ENCODE measurements around the gene RNF212B.

RNF212B gene

GRCh38 chr14:23308721-23309445 is 71.1 kb downstream of the RNF212B start:
- Histone ChIP-seq H3K9me3 (replicated peaks in 1 of 11) (no peaks in the 10 kb centered on the region), H3K9ac (peak overlapping the region in 7 of 11 experiments; percentile 4 to 96 (median 89); a peak in 10 of 22 replicates), H3K4me3 (peak overlapping the region in 4 of 10 experiments; percentile 86 to 98 (median 96); a peak in 4 of 20 replicates), H3K27ac (no peak overlapping the region), H3K4me2 (peak overlapping the region; percentile 88 to 100 (median 96)), H3K27me3 (no peaks in the 10 kb centered on the region), H3K4me1 (peaks cover 47 to 62% (median 52%) of the 10 kb centered on the region in 10 experiments), H4K20me1 (peaks cover 0 to 37% (median 12%) of the 10 kb centered on the region in 11 experiments; a peak in 13 of 22 replicates), H3K36me3 (peaks cover 29 to 64% (median 52%) of the 10 kb centered on the region in 11 experiments; a peak in 21 of 22 replicates)
- no peak for TF ChIP-seq Cebpa-rat (IDR thresholded peaks at IDR 0.05)

DNA sequence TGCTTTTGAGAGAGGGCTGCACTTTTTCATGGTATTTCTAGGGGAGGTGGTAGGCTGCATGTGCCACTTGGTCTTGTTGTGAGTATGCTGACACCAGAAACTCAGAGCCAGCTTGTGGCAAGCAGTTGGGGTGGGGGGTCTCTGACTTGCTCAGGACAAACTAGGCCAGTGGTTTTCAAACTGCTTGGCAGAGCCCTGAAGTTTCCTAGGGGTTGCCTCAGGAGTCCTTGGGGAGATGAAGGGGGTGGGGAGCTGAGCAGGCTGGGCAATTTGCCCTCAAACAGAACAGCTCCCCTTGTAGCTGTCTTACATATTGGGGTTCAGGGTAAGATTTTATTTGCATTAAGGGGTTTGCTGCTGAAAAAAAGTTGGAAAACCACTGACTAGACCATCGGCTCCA is 72.8 kb downstream of the RNF212B start:
- no peak overlapping the region for H3K27ac ChIP-seq
- peaks cover 0 to 37% (median 12%) of the 10 kb centered on the region in 11 experiments; a peak in 13 of 22 replicates for H4K20me1 ChIP-seq
- H3K27me3 ChIP-seq, result no peaks in the 10 kb centered on the region
- peak overlapping the region in 2 of 11 experiments; percentile 88 to 99; a peak in 2 of 22 replicates for H3K4me2 ChIP-seq
- H3K9ac ChIP-seq, result 0 out of 22 replicates have a peak overlapping the region, but pooled peaks of 1 of the 11 experiments have one; percentile 94
- H3K36me3 ChIP-seq, result peaks cover 29 to 72% (median 55%) of the 10 kb centered on the region in 11 experiments; a peak in 21 of 22 replicates
- H3K4me1 ChIP-seq, result peaks cover 38 to 47% (median 43%) of the 10 kb centered on the region in 10 experiments
- no peaks in the 10 kb centered on the region for H3K9me3 ChIP-seq (replicated peaks in 1 of 11)
- TF ChIP-seq Cebpa-rat (IDR thresholded peaks at IDR 0.05), result no peak
- H3K4me3 ChIP-seq, result no peak overlapping the region

GRCh38 chr14:23316300-23316699 is 78.6 kb downstream of the RNF212B start:
- Histone ChIP-seq H3K36me3 (peaks cover 14 to 71% (median 40%) of the 10 kb centered on the region in 11 experiments; a peak in 20 of 22 replicates), H3K9me3 (replicated peaks in 1 of 11) (peaks cover 0 to 6% (median 0%) of the 10 kb centered on the region in 11 experiments; a peak in 2 of 22 replicates), H3K27ac (no peak overlapping the region), H4K20me1 (peaks cover 0 to 6% (median 0%) of the 10 kb centered on the region in 11 experiments; a peak in 1 of 22 replicates), H3K27me3 (no peaks in the 10 kb centered on the region), H3K4me3 (no peak overlapping the region), H3K4me1 (peaks cover 6 to 10% (median 9%) of the 10 kb centered on the region in 10 experiments; a peak in 15 of 20 replicates), H3K4me2 (no peak overlapping the region), H3K9ac (no peak overlapping the region)
- no peak for TF ChIP-seq Cebpa-rat (IDR thresholded peaks at IDR 0.05)

DNA sequence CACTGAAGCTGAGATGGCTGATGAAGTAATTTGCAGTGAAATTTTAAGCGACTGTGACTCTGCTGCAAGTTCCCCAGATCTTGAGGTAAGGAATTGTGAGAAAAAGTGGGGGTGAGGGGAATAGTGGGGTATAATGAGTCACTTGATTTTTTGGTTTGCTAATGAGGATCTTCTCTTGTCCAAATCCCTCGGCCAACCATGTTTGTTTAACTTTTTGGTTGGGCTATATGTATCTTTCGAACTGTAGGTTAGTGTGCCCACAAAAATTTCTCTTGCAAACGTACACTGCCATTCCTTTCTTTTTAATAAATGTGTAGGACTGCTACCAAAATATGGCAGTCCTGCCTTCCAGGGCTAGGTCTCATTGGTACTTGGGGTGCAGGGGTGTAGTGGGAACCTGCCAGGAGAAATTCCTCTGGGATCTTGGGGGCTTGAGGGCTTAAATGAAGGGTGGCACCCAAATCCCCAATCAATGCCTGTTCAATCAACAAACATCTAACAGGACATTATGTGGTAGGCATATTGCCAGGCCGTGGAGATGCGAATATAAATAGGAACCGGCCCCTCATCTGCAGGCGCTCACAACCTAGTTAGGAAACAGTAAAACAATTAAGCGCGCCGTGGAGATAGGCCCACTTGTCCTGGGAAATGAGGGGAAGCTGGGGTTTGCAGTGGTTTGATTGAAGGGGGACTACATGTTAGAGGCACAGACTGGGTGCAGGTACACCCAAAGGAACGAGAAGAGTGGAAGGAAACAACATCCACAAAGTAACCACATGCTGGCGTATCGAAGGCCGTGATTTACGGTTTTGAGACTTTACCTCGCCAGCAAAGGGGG is 82.2 kb downstream of the RNF212B start:
- Histone ChIP-seq H3K9me3 (replicated peaks in 1 of 11) (peaks cover 0 to 6% (median 0%) of the 10 kb centered on the region in 11 experiments; a peak in 2 of 22 replicates), H3K27me3 (no peaks in the 10 kb centered on the region), H3K36me3 (peaks cover 28 to 67% (median 44%) of the 10 kb centered on the region in 11 experiments), H4K20me1 (peaks cover 21 to 31% (median 26%) of the 10 kb centered on the region in 11 experiments; a peak in 19 of 22 replicates), H3K9ac (peak overlapping the region; percentile 48 to 99 (median 76); a peak in 20 of 22 replicates), H3K4me3 (peak overlapping the region; percentile 34 to 70 (median 52); a peak in 19 of 20 replicates), H3K4me1 (peaks cover 29 to 33% (median 32%) of the 10 kb centered on the region in 10 experiments), H3K27ac (peak overlapping the region; percentile 79 to 99 (median 88)), H3K4me2 (peak overlapping the region; percentile 54 to 95 (median 75))
- no peak for TF ChIP-seq Cebpa-rat (IDR thresholded peaks at IDR 0.05)

- peaks cover 29 to 34% (median 32%) of the 10 kb centered on the region in 10 experiments for H3K4me1 ChIP-seq
- peak within 1 kb of the TSS; percentile 79 to 99 (median 97) for H3K27ac ChIP-seq
- peaks cover 0 to 6% (median 0%) of the 10 kb centered on the region in 11 experiments; a peak in 2 of 22 replicates for H3K9me3 ChIP-seq (replicated peaks in 1 of 11)
- peaks cover 27 to 40% (median 34%) of the 10 kb centered on the region in 11 experiments; a peak in 19 of 22 replicates for H4K20me1 ChIP-seq
- peak within 1 kb of the TSS; percentile 70 to 94 (median 91) for H3K4me3 ChIP-seq
- TF ChIP-seq Cebpa-rat (IDR thresholded peaks at IDR 0.05), result no peak
- peaks cover 37 to 68% (median 53%) of the 10 kb centered on the region in 11 experiments for H3K36me3 ChIP-seq
- H3K27me3 ChIP-seq, result no peaks in the 10 kb centered on the region
- H3K9ac ChIP-seq, result peak within 1 kb of the TSS; percentile 95 to 99 (median 98)
- H3K4me2 ChIP-seq, result peak within 1 kb of the TSS; percentile 83 to 99 (median 96)
These were observed 83.1 kb downstream of the RNF212B start, which contains the start of gene PABPN1 for GRCh38 chr14:23320584-23321571. Gene PABPN1 (plus strand): TSS chr14:23321457. CDS start chr14:23321470, 13 bp downstream.

GRCh38 chr14:23321572-23322547 is 84.1 kb downstream of the RNF212B start:
- peak overlapping the region; percentile 95 to 99 (median 98) for H3K9ac ChIP-seq
- H3K27me3 ChIP-seq, result no peaks in the 10 kb centered on the region
- H3K4me2 ChIP-seq, result peak overlapping the region; percentile 83 to 99 (median 96)
- H3K4me3 ChIP-seq, result peak overlapping the region; percentile 70 to 94 (median 91)
- peak overlapping the region; percentile 79 to 99 (median 97) for H3K27ac ChIP-seq
- peaks cover 47 to 69% (median 55%) of the 10 kb centered on the region in 11 experiments for H3K36me3 ChIP-seq
- no peak for TF ChIP-seq Cebpa-rat (IDR thresholded peaks at IDR 0.05)
- peaks cover 0 to 6% (median 0%) of the 10 kb centered on the region in 11 experiments; a peak in 2 of 22 replicates for H3K9me3 ChIP-seq (replicated peaks in 1 of 11)
- peaks cover 29 to 34% (median 32%) of the 10 kb centered on the region in 10 experiments for H3K4me1 ChIP-seq
- peaks cover 27 to 48% (median 43%) of the 10 kb centered on the region in 11 experiments; a peak in 20 of 22 replicates for H4K20me1 ChIP-seq

Measured in BLaER1 treated with 17β-estradiol and CSF1 and Interleukin-3, amounts not matched to agents 10 nM and 100 nM (cell line).